Pancreas (tissue), 10 donors: ENCODE results near the gene CSRNP3. TPM values are rescaled to one million over a fixed set of nuclear protein-coding genes. Genes with fewer than 3 reads are reported as not detected.

Source experiments
- ATAC-seq, 4 donors: fragments of 200-7000 bp; cut with Tn5 transposase; one replicate each; pipeline versions ENCODE4 v1.8.0 to v1.9.1; 2020; ENCODE audit warnings: mild to moderate bottlenecking in 4 of 4, moderate library complexity in 4 of 4
- DNase-seq, 6 donors: peaks; one replicate each; pipeline ENCODE4 v3.0.0-alpha.2; 2020
- FAIRE-seq: peaks from 2 replicates; lab custom pipeline; 2012; peaks lifted over from hg19 to GRCh38; lab: Jason Lieb, UNC
- H3K27ac ChIP-seq, 4 donors: fragments of 200-600 bp; sonication (generic); 1 replicate in 3 of 4; 2 replicates in 1 of 4; pipeline versions ENCODE4 v1.5.0 to v1.8.0; 2020
- H3K27me3 ChIP-seq, 4 donors: fragments of 200-600 bp; one replicate each; pipeline ENCODE4 v1.8.0; 2021
- H3K36me3 ChIP-seq, 3 donors: fragments of 200-600 bp; sonication (generic) in 1 of 3; one replicate each; pipeline versions ENCODE4 v1.5.0 to v1.8.0; 2020 to 2021
- H3K4me1 ChIP-seq, 3 donors: fragments of 200-600 bp; one replicate each; pipeline ENCODE4 v1.8.0; 2021
- H3K4me3 ChIP-seq, 4 donors: fragments of 200-600 bp; sonication (generic) in 2 of 4; one replicate each; pipeline versions ENCODE4 v1.5.0 to v1.8.0; 2020 to 2021
- H3K9me3 ChIP-seq, 4 donors: fragments of 200-600 bp; one replicate each; pipeline ENCODE4 v1.8.0; 2021
- WGBS, 2 donors: extraction: QIAGEN DNeasy Blood & Tissue Kit; methylation state at CpG; one replicate each; pipeline ENCODE4 v1.1.7; 2013; 5-methylcytosine and 5-hydroxymethylcytosine counted together
- intact Hi-C, 3 donors: fragments of 100-400 bp; cut with DNase I; formaldehyde crosslinking; loops; one replicate each; pipeline versions ENCODE4 v1.11.1 to v1.14.2; 2022
- polyA plus RNA-seq, 2 donors: library from polyadenylated mRNA; stranded (reverse); fragments of 200-250 nt; gene quantifications; one replicate each; pipeline ENCODE4 v1.2.3, GENCODE V29; 2013
- total RNA-seq, 6 donors: library from RNA; stranded (reverse); fragmentation: NEBNext Ultra II Directional in 4 of 6; extraction: Animal tissue kit (Norgen Biotek cat#: 25700) in 4 of 6; gene quantifications; one replicate each; pipeline versions ENCODE4 v1.2.1 to v1.2.4, GENCODE V29; 2021 to 2023
- TF ChIP-seq, protein P1 (sequence below), 4 donors: fragments of 200-600 bp; sonication (generic) in 3 of 4; IDR thresholded peaks; one replicate each; pipeline versions ENCODE4 v1.5.0 to v1.8.0; 2021; ENCODE audit warnings: antibody characterized with exemption in 4 of 4
- donor health status: healthy with polysubstance abuse.
- donor health status: DM: no; HTN: no; CAD: no; lungs with moderate emphysema.
- donor health status: DM: no; HTN: no; CAD: no.
- donor health status: control.
- donor health status: control.
- donor health status: Bipolar disorder and iron deficiency.
- donor health status: DM: yes; HTN: yes; CAD: no.
- donor health status: DM: no; HTN: no; CAD: no.
- donor health status: DM: no; HTN: no; CAD: no.
- donor health status: DM: yes; HTN: yes; CAD: no.

Gene CSRNP3
- total and polyA plus RNA-seq, 8 donors: 0.91 to 4.8 (median 3.1) TPM

DNA sequence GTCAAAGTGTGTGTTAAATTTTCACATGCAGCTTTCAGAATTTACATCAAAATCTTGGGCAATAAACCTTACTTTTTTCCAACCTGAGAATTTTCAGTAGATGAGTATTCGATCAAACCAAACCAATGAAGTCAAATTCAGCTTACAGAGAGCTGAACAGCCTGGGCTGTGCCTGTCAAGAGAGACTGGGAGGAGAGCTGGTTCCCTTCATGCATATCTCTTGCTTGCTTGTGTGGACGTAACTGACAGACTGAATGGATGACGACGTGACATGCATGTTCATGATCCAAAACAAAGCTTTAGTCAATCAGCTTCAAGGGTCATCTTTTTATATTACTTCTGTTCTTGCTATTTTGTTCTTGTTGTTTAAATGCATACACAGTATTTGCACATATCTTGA, 179.3 kb downstream of the CSRNP3 start:
- no peaks in the 10 kb centered on the region for H3K27me3 ChIP-seq
- intact Hi-C loops: no loop called here
- WGBS, 2 donors: 78% methylated on average over 4 of the region's 4 CpGs
- H3K4me1 ChIP-seq: no peaks in the 10 kb centered on the region
- H3K4me3 ChIP-seq: no peak overlapping the region
- TF ChIP-seq, protein P1, sequence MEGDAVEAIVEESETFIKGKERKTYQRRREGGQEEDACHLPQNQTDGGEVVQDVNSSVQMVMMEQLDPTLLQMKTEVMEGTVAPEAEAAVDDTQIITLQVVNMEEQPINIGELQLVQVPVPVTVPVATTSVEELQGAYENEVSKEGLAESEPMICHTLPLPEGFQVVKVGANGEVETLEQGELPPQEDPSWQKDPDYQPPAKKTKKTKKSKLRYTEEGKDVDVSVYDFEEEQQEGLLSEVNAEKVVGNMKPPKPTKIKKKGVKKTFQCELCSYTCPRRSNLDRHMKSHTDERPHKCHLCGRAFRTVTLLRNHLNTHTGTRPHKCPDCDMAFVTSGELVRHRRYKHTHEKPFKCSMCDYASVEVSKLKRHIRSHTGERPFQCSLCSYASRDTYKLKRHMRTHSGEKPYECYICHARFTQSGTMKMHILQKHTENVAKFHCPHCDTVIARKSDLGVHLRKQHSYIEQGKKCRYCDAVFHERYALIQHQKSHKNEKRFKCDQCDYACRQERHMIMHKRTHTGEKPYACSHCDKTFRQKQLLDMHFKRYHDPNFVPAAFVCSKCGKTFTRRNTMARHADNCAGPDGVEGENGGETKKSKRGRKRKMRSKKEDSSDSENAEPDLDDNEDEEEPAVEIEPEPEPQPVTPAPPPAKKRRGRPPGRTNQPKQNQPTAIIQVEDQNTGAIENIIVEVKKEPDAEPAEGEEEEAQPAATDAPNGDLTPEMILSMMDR (IDR thresholded peaks at IDR 0.05): no peak
- DNase-seq (no peak), ATAC-seq (no peak), FAIRE-seq (no peak)
- no peaks in the 10 kb centered on the region for H3K36me3 ChIP-seq
- no peaks in the 10 kb centered on the region for H3K9me3 ChIP-seq
- no peak overlapping the region for H3K27ac ChIP-seq

DNA sequence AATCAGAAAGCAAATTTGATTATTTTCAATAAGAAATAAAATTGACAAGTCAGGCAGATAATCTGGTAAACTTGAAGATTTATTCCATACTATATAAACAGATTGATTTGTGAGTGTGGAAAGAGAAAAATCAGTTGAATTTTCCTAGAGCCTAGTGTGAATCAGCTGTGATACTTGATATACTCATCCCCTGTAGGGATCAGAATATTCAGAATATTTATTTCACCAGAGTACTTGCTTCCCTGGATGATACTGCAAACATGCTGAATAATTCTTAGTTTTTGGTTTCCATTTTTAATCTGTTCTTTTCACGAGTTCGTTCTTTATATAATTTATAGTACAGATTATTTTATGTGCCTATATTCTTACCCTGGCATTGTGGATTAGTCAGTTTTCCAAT, 181.7 kb downstream of the CSRNP3 start:
- 92 to 97% methylated on average over 2 of the region's 2 CpGs for WGBS, 2 donors
- FAIRE-seq: no peak
- Histone ChIP-seq H3K27me3 (no peaks in the 10 kb centered on the region), H3K4me3 (no peak overlapping the region), H3K4me1 (no peaks in the 10 kb centered on the region), H3K9me3 (no peaks in the 10 kb centered on the region), H3K36me3 (no peaks in the 10 kb centered on the region), H3K27ac (no peak overlapping the region)
- ATAC-seq: no peak
- intact Hi-C loops: no loop called here
- DNase-seq: no peak
- TF ChIP-seq, protein P1 (IDR thresholded peaks at IDR 0.05): no peak

- TF ChIP-seq, protein P1 (IDR thresholded peaks at IDR 0.05): no peak
- Histone ChIP-seq H3K9me3 (no peaks in the 10 kb centered on the region), H3K4me3 (no peak overlapping the region), H3K27ac (no peak overlapping the region), H3K27me3 (no peaks in the 10 kb centered on the region), H3K36me3 (no peaks in the 10 kb centered on the region), H3K4me1 (no peaks in the 10 kb centered on the region)
- FAIRE-seq: no peak
- ATAC-seq: no peak
- intact Hi-C loops: no loop called here
- no peak for DNase-seq
- 91 to 93% methylated on average over 6 of the region's 6 CpGs for WGBS, 2 donors
Measured at GRCh38 chr2:165655661-165656060, 186.2 kb downstream of the CSRNP3 start.

DNA sequence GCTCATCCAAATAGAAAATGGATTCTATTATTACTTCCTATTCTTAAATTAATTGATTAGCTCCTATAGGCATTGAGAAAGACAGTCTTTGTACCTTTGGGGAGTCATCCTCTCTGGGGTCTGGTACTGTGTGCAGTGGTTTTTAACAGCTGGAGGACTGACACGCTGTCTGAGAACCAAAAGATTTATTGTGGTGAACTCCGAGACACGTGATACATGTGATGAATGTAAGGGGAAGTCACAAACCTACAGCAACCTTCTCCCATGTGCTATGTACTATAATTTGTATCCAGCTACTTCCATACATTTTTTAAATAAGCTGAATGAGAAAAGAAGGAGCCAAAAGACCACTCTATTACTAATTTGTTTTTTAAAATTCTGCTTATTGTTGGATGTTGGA, 190.9 kb downstream of the CSRNP3 start:
- Histone ChIP-seq H3K27me3 (no peaks in the 10 kb centered on the region), H3K4me3 (no peak overlapping the region), H3K9me3 (no peaks in the 10 kb centered on the region), H3K27ac (no peak overlapping the region), H3K4me1 (peaks cover 0 to 11% (median 0%) of the 10 kb centered on the region in 3 donors), H3K36me3 (no peaks in the 10 kb centered on the region)
- intact Hi-C loops: no loop called here
- DNase-seq: no peak
- ATAC-seq: no peak
- 88 to 92% methylated on average over 3 of the region's 3 CpGs for WGBS, 2 donors
- FAIRE-seq: no peak
- TF ChIP-seq, protein P1 (IDR thresholded peaks at IDR 0.05): no peak

DNA sequence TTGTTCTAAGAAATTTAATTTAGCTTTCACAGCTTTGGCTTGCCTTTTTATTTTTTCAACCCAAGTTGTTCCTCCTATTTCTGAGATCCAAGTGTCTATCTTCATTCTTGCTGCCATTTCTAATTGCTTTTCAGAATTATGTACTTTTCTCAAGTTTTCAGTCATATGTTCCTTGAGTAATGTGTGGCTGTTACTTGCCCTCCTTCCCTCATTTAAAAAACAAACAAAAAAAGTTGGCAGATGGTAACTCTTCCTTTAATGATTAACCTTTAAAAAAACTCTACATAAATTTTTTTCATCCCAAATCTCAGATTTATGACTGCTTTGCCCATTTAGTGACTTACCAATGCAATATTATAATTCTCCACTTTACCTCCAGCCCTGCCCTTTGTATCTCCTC, 193.2 kb downstream of the CSRNP3 start:
- no peak for FAIRE-seq
- intact Hi-C loops: no loop called here
- ATAC-seq: peak in 3 of 4 donors; percentile 40 to 65 (median 55)
- DNase-seq: no peak
- no peaks in the 10 kb centered on the region for H3K9me3 ChIP-seq
- H3K27me3 ChIP-seq: no peaks in the 10 kb centered on the region
- no peak overlapping the region for H3K27ac ChIP-seq
- H3K4me3 ChIP-seq: no peak overlapping the region
- TF ChIP-seq, protein P1 (IDR thresholded peaks at IDR 0.05): no peak
- H3K36me3 ChIP-seq: no peaks in the 10 kb centered on the region
- peaks cover 0 to 11% (median 0%) of the 10 kb centered on the region in 3 donors for H3K4me1 ChIP-seq
